ENCODE measurements around the gene TMIGD2. TPM values are rescaled to one million over a fixed set of nuclear protein-coding genes. Genes with fewer than 3 reads are reported as not detected.

TMIGD2 gene
- total RNA-seq, 1 experiment from 2014 or later: not detected

DNA sequence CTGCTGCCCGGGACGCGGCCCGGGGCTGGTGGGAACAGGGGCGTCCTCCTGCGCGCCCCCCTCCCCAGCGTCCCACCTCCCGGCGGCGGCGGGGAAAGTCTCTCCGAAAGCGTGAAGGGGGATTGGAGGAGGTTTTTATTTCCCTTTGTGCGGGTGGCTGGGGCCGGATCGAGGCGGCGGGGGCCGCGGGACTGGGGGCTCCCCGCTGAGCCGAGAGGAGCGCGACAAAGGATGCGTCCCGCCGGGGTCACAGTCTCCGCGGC lies 23.0 kb downstream of the TMIGD2 start:
- peaks cover 8% of the 10 kb centered on the region for H3K4me1 ChIP-seq
- no peaks in the 10 kb centered on the region for H3K27me3 ChIP-seq (replicated peaks; ENCODE audit: control insufficient read depth, insufficient read depth, low read length)
- ChIA-PET CTCF (interaction anchor here (1.4 kb wide), 1 partner anchor 12 kb away, joined by 11 read pairs; no protein-coding TSS in a partner anchor), POLR2A (no interaction called here)
- peak overlapping the region; percentile 85 for H3K4me3 Mint-ChIP-seq (ENCODE audit: unreplicated experiment)
- no peak for DNase-seq
- no TSS peak for BruUV-seq (replicated peaks)
- TF ChIP-seq, protein P1, sequence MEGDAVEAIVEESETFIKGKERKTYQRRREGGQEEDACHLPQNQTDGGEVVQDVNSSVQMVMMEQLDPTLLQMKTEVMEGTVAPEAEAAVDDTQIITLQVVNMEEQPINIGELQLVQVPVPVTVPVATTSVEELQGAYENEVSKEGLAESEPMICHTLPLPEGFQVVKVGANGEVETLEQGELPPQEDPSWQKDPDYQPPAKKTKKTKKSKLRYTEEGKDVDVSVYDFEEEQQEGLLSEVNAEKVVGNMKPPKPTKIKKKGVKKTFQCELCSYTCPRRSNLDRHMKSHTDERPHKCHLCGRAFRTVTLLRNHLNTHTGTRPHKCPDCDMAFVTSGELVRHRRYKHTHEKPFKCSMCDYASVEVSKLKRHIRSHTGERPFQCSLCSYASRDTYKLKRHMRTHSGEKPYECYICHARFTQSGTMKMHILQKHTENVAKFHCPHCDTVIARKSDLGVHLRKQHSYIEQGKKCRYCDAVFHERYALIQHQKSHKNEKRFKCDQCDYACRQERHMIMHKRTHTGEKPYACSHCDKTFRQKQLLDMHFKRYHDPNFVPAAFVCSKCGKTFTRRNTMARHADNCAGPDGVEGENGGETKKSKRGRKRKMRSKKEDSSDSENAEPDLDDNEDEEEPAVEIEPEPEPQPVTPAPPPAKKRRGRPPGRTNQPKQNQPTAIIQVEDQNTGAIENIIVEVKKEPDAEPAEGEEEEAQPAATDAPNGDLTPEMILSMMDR (IDR thresholded peaks at IDR 0.05; ENCODE audit: insufficient read depth in 1 of 2, low read depth in 1 of 2, low read length in 1 of 2, severe bottlenecking in 1 of 2, unreplicated experiment in 1 of 2): no peak
- intact Hi-C loops (cut with micrococcal nuclease; ENCODE audit: unreplicated experiment): no loop called here
- no peaks in the 10 kb centered on the region for H3K9me3 ChIP-seq
- no peaks in the 10 kb centered on the region for H3K36me3 ChIP-seq (ENCODE audit: control insufficient read depth, insufficient read depth, low read length)
- H3K4me1 Mint-ChIP-seq (ENCODE audit: low read depth, unreplicated experiment): peaks cover 7% of the 10 kb centered on the region
- peaks cover 7% of the 10 kb centered on the region for H3K27me3 Mint-ChIP-seq (ENCODE audit: insufficient read depth, unreplicated experiment)
- H3K36me3 Mint-ChIP-seq (ENCODE audit: insufficient read depth, unreplicated experiment): no peaks in the 10 kb centered on the region
- H3K9me3 Mint-ChIP-seq (ENCODE audit: unreplicated experiment): no peaks in the 10 kb centered on the region
- H3K27ac Mint-ChIP-seq (ENCODE audit: unreplicated experiment): no peak overlapping the region
- H3K4me3 ChIP-seq (ENCODE audit: low read depth, low read length): peak overlapping the region; percentile 42

- no peak for DNase-seq
- Histone ChIP-seq H3K4me3 (ENCODE audit: low read depth, low read length) (peak within 1 kb of the TSS; percentile 42), H3K27me3 (replicated peaks; ENCODE audit: control insufficient read depth, insufficient read depth, low read length) (no peaks in the 10 kb centered on the region), H3K4me1 (peaks cover 3% of the 10 kb centered on the region; the same call in 1 of the 2 replicates), H3K36me3 (ENCODE audit: control insufficient read depth, insufficient read depth, low read length) (no peaks in the 10 kb centered on the region), H3K9me3 (no peaks in the 10 kb centered on the region)
- Mint-ChIP-seq H3K4me3 (ENCODE audit: unreplicated experiment) (peak within 1 kb of the TSS; percentile 85), H3K9me3 (ENCODE audit: unreplicated experiment) (no peaks in the 10 kb centered on the region), H3K27ac (ENCODE audit: unreplicated experiment) (no peak within 1 kb of the TSS), H3K27me3 (ENCODE audit: insufficient read depth, unreplicated experiment) (peaks cover 7% of the 10 kb centered on the region), H3K4me1 (ENCODE audit: low read depth, unreplicated experiment) (peaks cover 7% of the 10 kb centered on the region), H3K36me3 (ENCODE audit: insufficient read depth, unreplicated experiment) (no peaks in the 10 kb centered on the region)
- ChIA-PET POLR2A (no interaction called here), CTCF (interaction anchor here (1.4 kb wide), 1 partner anchor 11 kb away, joined by 11 read pairs; no protein-coding TSS in a partner anchor)
- no TSS peak for BruUV-seq (replicated peaks)
- TF ChIP-seq, protein P1 (IDR thresholded peaks at IDR 0.05; ENCODE audit: insufficient read depth in 1 of 2, low read depth in 1 of 2, low read length in 1 of 2, severe bottlenecking in 1 of 2, unreplicated experiment in 1 of 2): no peak
- intact Hi-C loops (cut with micrococcal nuclease; ENCODE audit: unreplicated experiment): no loop called here
These were observed 23.5 kb downstream of the TMIGD2 start, which contains the start of gene SHD for GRCh38 chr19:4278419-4279266. TSS of gene SHD (plus strand) at chr19:4279266. CDS start at chr19:4280064, 798 bp downstream.

GRCh38 chr19:4278010-4278409 lies 24.2 kb downstream of the TMIGD2 start:
- no peaks in the 10 kb centered on the region for H3K9me3 Mint-ChIP-seq (ENCODE audit: unreplicated experiment)

More at GRCh38 chr19:4278010-4278409, 24.2 kb downstream of the TMIGD2 start:
- Histone ChIP-seq H3K4me3 (ENCODE audit: low read depth, low read length) (no peak overlapping the region), H3K4me1 (0 out of 2 replicates have a peak, but pooled peaks cover 3% of the 10 kb centered on the region), H3K27me3 (replicated peaks; ENCODE audit: control insufficient read depth, insufficient read depth, low read length) (no peaks in the 10 kb centered on the region), H3K36me3 (ENCODE audit: control insufficient read depth, insufficient read depth, low read length) (no peaks in the 10 kb centered on the region), H3K9me3 (no peaks in the 10 kb centered on the region)
- H3K27ac Mint-ChIP-seq (ENCODE audit: unreplicated experiment): no peak overlapping the region
- ChIA-PET POLR2A (no interaction called here), CTCF (interaction anchor here (1.4 kb wide), 1 partner anchor 10 kb away, joined by 11 read pairs; no protein-coding TSS in a partner anchor)
- BruUV-seq (replicated peaks): no TSS peak
- no peaks in the 10 kb centered on the region for H3K36me3 Mint-ChIP-seq (ENCODE audit: insufficient read depth, unreplicated experiment)
- DNase-seq: no peak
- peaks cover 7% of the 10 kb centered on the region for H3K4me1 Mint-ChIP-seq (ENCODE audit: low read depth, unreplicated experiment)
- peaks cover 7% of the 10 kb centered on the region for H3K27me3 Mint-ChIP-seq (ENCODE audit: insufficient read depth, unreplicated experiment)
- H3K4me3 Mint-ChIP-seq (ENCODE audit: unreplicated experiment): no peak overlapping the region
- TF ChIP-seq, protein P1 (IDR thresholded peaks at IDR 0.05; ENCODE audit: insufficient read depth in 1 of 2, low read depth in 1 of 2, low read length in 1 of 2, severe bottlenecking in 1 of 2, unreplicated experiment in 1 of 2): no peak
- intact Hi-C loops (cut with micrococcal nuclease; ENCODE audit: unreplicated experiment): no loop called here

All from Caco-2 (cell line).